Mucosa of rectum (tissue), 2 donors: ENCODE measurements around the gene TIMM29.

Source experiments
- H3K27ac ChIP-seq, 2 donors: one replicate each; pipeline ENCODE4 v1.7.0; 2013; ENCODE audit warnings: inconsistent platforms in 2 of 2, low read depth in 2 of 2, low read length in 2 of 2
- H3K27me3 ChIP-seq, 2 donors: one replicate each; pipeline ENCODE4 v1.7.0; 2013; ENCODE audit warnings: low read length in 2 of 2; ENCODE audit not compliant: control insufficient read depth in 2 of 2, insufficient read depth in 2 of 2
- H3K36me3 ChIP-seq, 2 donors: one replicate each; pipeline ENCODE4 v1.7.0; 2013; ENCODE audit warnings: low read length in 2 of 2; ENCODE audit not compliant: control insufficient read depth in 2 of 2, insufficient read depth in 2 of 2
- H3K4me1 ChIP-seq, 2 donors: one replicate each; pipeline ENCODE4 v1.7.0; 2013; ENCODE audit warnings: low read length in 2 of 2, mild to moderate bottlenecking in 1 of 2; ENCODE audit not compliant: control insufficient read depth in 2 of 2, insufficient read depth in 2 of 2
- H3K4me3 ChIP-seq, 2 donors: one replicate each; pipeline ENCODE4 v1.7.0; 2013; ENCODE audit warnings: low read length in 2 of 2
- H3K9ac ChIP-seq, 2 donors: one replicate each; pipeline ENCODE4 v1.7.0; 2013; ENCODE audit warnings: low read length in 2 of 2, low read depth in 1 of 2, mild to moderate bottlenecking in 1 of 2
- H3K9me3 ChIP-seq, 2 donors: one replicate each; pipeline ENCODE4 v1.7.0; 2013; ENCODE audit warnings: low read length in 2 of 2; ENCODE audit not compliant: control insufficient read depth in 2 of 2
- donor health status: healthy.
- donor health status: Normal muscosa, but diverticular disease.

TIMM29 gene

DNA sequence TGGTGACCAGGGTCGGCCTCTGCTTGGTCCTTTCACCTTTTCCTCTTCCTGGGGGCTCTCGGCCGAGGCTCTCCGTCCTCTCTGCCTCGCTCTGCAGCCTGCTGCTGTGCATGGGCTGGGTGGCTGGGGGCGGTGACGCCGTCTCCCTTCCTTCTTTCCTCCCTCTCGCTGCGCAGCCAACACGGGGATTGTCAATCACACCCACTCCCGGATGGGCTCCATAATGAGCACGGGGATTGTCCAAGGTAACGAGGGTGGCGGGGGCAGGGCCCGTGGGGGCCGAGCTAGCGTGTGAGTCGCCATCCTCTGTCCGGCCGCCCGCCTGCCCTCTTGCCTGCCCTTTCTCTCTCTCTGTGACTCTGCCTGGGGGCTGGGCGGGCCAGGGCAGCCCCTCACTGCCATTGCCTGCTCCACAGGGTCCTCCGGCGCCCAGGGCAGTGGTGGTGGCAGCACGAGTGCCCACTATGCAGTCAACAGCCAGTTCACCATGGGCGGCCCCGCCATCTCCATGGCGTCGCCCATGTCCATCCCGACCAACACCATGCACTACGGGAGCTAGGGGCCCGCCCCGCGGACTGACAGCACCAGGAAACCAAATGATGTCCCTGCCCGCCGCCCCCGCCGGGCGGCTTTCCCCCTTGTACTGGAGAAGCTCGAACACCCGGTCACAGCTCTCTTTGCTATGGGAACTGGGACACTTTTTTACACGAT is 7.3 kb upstream of the TIMM29 start:
- Histone ChIP-seq H3K4me3 (no peak overlapping the region), H3K27me3 (no peaks in the 10 kb centered on the region), H3K4me1 (no peaks in the 10 kb centered on the region), H3K9me3 (no peaks in the 10 kb centered on the region), H3K36me3 (peaks cover 44 to 52% of the 10 kb centered on the region in 2 donors), H3K9ac (no peak overlapping the region), H3K27ac (no peak overlapping the region)

GRCh38 chr19:10921910-10922637 is 6.5 kb upstream of the TIMM29 start:
- Histone ChIP-seq H3K4me3 (no peak overlapping the region), H3K27me3 (no peaks in the 10 kb centered on the region), H3K4me1 (peaks cover 0 to under 1% of the 10 kb centered on the region in 2 donors), H3K27ac (no peak overlapping the region), H3K36me3 (peaks cover 44 to 51% of the 10 kb centered on the region in 2 donors), H3K9ac (no peak overlapping the region), H3K9me3 (no peaks in the 10 kb centered on the region)

DNA sequence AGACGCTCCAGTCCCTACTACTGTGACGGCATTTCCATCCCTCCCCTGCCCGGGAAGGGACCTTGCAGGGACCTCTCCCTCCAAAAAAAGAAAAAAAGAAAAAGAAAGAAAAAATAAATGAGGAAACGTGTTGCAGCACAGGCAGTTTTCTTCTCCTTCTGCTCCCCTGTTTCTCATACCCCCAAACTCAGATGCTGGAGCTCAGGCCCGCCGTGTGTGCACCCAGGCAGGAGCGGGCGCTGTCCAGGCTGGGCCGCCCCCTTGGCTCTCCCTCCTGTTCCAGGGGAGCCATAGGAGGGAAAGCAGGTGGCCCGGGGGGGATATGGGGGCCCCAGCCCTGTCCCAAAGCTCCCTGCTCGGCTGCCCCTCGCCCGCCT is 6.0 kb upstream of the TIMM29 start:
- Histone ChIP-seq H3K4me3 (no peak overlapping the region), H3K36me3 (peaks cover 44 to 51% of the 10 kb centered on the region in 2 donors), H3K27ac (no peak overlapping the region), H3K4me1 (peaks cover 5 to 6% of the 10 kb centered on the region in 2 donors), H3K9ac (no peak overlapping the region), H3K9me3 (no peaks in the 10 kb centered on the region), H3K27me3 (no peaks in the 10 kb centered on the region)

DNA sequence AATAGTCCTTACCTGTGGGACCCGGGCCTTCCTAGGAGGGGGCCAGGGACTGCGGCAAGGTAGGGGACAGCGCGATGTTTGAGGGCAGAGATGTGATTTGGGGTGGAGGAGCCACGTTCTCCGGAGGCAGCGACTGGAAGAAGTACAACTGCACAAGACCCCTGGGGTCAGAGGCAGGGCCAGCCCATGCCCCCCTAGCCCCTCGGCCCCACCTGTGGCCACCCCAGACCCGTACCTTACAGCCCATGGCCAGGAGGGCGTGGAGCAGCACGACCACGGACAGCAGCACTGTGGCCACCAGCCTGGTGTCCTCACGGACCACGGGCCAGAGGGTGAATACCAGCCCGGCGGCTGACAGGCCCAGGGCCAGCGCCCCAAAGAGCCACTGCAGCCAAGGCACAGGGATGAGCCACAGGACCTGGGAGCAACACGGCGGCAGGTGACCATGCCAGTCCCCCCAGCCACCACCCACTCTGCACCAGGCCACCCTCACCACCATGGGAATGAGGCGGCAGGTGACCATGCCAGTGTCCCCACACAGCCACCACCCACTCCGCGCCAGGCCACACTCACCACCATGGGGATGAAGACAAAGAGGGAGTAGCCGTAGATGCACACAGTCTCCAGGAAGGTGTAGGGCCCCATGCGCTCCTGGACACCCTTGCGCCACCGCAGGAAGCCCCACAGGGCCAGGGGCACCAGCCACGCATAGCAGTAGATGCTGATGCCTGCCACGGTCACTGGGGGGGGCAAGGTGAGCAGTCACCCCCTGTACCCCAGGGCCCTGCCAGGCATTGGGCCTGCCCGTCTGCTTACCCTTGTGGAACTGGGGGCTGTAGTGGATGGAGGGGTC is 5.1 kb upstream of the TIMM29 start:
- H3K4me1 ChIP-seq = peaks cover 9 to 10% of the 10 kb centered on the region in 2 donors
- H3K36me3 ChIP-seq = peaks cover 43 to 45% of the 10 kb centered on the region in 2 donors
- H3K9me3 ChIP-seq = no peaks in the 10 kb centered on the region
- H3K27ac ChIP-seq = no peak overlapping the region
- H3K4me3 ChIP-seq = no peak overlapping the region
- no peaks in the 10 kb centered on the region for H3K27me3 ChIP-seq
- no peak overlapping the region for H3K9ac ChIP-seq

DNA sequence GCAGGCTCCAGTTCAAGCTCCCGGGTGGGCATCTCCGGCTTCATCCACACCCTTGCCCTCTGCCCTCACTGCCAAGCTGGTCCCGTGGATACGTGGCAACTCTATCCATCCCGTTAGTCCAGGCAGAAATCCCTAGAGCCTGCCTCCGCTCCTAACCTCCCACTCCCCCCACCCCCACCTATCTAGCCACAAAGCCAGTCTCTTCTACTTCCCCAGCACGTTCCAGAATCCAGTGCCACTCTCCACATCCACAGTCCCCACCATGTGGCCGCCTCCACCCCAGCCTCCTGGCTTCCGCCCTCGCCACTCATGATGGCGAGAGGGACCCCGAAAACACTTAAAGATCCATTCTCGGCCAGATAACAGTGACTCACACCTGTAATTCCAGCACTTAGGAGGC is 4.0 kb upstream of the TIMM29 start:
- Histone ChIP-seq H3K9me3 (no peaks in the 10 kb centered on the region), H3K4me3 (no peak overlapping the region), H3K27me3 (no peaks in the 10 kb centered on the region), H3K36me3 (peaks cover 32 to 37% of the 10 kb centered on the region in 2 donors), H3K9ac (no peak overlapping the region), H3K4me1 (peaks cover 14% of the 10 kb centered on the region in 2 donors), H3K27ac (no peak overlapping the region)

GRCh38 chr19:10927730-10928562 is 665 bp upstream of the TIMM29 start:
- Histone ChIP-seq H3K4me1 (peaks cover 18% of the 10 kb centered on the region in 2 donors), H3K9me3 (no peaks in the 10 kb centered on the region), H3K36me3 (peaks cover 18 to 19% of the 10 kb centered on the region in 2 donors), H3K4me3 (peak overlapping the region; percentile 82 to 84), H3K9ac (peak overlapping the region; percentile 72 to 83), H3K27ac (peak overlapping the region; percentile 50 to 77), H3K27me3 (no peaks in the 10 kb centered on the region)

DNA sequence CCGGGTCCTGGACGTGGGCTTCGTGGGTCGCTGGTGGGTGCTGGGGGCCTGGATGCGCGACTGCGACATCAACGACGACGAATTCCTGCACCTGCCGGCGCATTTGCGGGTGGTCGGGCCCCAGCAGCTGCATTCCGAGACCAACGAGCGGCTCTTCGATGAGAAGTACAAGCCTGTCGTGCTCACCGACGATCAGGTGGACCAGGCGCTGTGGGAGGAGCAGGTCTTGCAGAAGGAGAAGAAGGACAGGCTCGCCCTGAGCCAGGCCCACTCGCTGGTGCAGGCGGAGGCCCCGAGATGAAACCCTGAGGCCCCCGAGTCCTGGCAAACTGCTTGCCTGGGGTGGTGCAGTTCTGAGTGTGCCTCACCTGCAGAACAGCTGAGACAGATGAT is 787 bp downstream of the TIMM29 start:
- Histone ChIP-seq H3K9me3 (no peaks in the 10 kb centered on the region), H3K27me3 (no peaks in the 10 kb centered on the region), H3K9ac (peak overlapping the region; percentile 61 to 83), H3K36me3 (peaks cover 6 to 7% of the 10 kb centered on the region in 2 donors), H3K4me1 (peaks cover 18% of the 10 kb centered on the region in 2 donors), H3K27ac (peak overlapping the region in 1 of 2 donors; percentile 77), H3K4me3 (peak overlapping the region; percentile 82 to 84)

- H3K4me1 ChIP-seq = peaks cover 3 to 9% of the 10 kb centered on the region in 2 donors
- no peaks in the 10 kb centered on the region for H3K36me3 ChIP-seq
- H3K27ac ChIP-seq = no peak overlapping the region
- no peak overlapping the region for H3K4me3 ChIP-seq
- no peaks in the 10 kb centered on the region for H3K9me3 ChIP-seq
- no peaks in the 10 kb centered on the region for H3K27me3 ChIP-seq
- H3K9ac ChIP-seq = no peak overlapping the region
Measured at GRCh38 chr19:10935371-10936059, 6.9 kb downstream of the TIMM29 start.

- no peaks in the 10 kb centered on the region for H3K9me3 ChIP-seq
Measured at GRCh38 chr19:10936661-10937084, 8.1 kb downstream of the TIMM29 start.

More at GRCh38 chr19:10936661-10937084, 8.1 kb downstream of the TIMM29 start:
- Histone ChIP-seq H3K9ac (peak overlapping the region in 1 of 2 donors; percentile 41), H3K27ac (no peak overlapping the region), H3K4me1 (peaks cover 3 to 9% of the 10 kb centered on the region in 2 donors), H3K36me3 (no peaks in the 10 kb centered on the region), H3K27me3 (no peaks in the 10 kb centered on the region), H3K4me3 (peak overlapping the region in 1 of 2 donors; percentile 41)
